DOHH2 (cell line): ENCODE results near the gene NATD1.

Experiments used
- H3F3A ChIP-seq: fragments of 200-600 bp; sonication (generic), shearing (Covaris generic); 2 replicates; pipeline ENCODE4 v1.6.0; 2016; ENCODE audit warnings: antibody characterized with exemption, mild to moderate bottlenecking; ENCODE audit not compliant: control insufficient read depth, insufficient read depth
- H3K27ac ChIP-seq: fragments of 200-600 bp; sonication (generic); 2 replicates; pipeline ENCODE4 v1.5.1; 2014; ENCODE audit warnings: low read depth, mild to moderate bottlenecking, low read length, moderate library complexity
- H3K27me3 ChIP-seq: fragments of 200-600 bp; sonication (generic); 2 replicates; pipeline ENCODE4 v1.6.1; 2014; ENCODE audit warnings: mild to moderate bottlenecking, low read length, mixed read lengths; ENCODE audit not compliant: control insufficient read depth
- H3K36me3 ChIP-seq: fragments of 200-600 bp; sonication (generic); 2 replicates; pipeline ENCODE4 v1.6.1; 2014; ENCODE audit warnings: mild to moderate bottlenecking, low read length, moderate library complexity, mixed read lengths; ENCODE audit not compliant: control insufficient read depth
- H3K4me1 ChIP-seq: fragments of 200-600 bp; sonication (generic); 2 replicates; pipeline ENCODE4 v1.6.1; 2014; ENCODE audit warnings: mild to moderate bottlenecking, low read length, mixed read lengths; ENCODE audit not compliant: control insufficient read depth
- H3K4me2 ChIP-seq: fragments of 200-600 bp; sonication (generic); 2 replicates; pipeline ENCODE4 v1.6.0; 2014; ENCODE audit warnings: mild to moderate bottlenecking, low read length, moderate library complexity
- H3K4me3 ChIP-seq: fragments of 200-600 bp; sonication (generic); 2 replicates; pipeline ENCODE4 v1.5.1; 2014; ENCODE audit warnings: mild to moderate bottlenecking, low read length, mixed read lengths
- H3K79me2 ChIP-seq: fragments of 200-600 bp; sonication (generic); 2 replicates; pipeline ENCODE4 v1.6.1; 2014; ENCODE audit warnings: mild to moderate bottlenecking, low read length, mixed read lengths; ENCODE audit not compliant: control insufficient read depth
- H3K9me2 ChIP-seq: fragments of 200-600 bp; sonication (generic); replicated peaks from 2 replicates; pipeline ENCODE4 v1.6.1; 2014; ENCODE audit warnings: mild to moderate bottlenecking, low read length, mixed read lengths; ENCODE audit not compliant: control insufficient read depth
- H3K9me3 ChIP-seq: fragments of 200-600 bp; sonication (generic); 2 replicates; pipeline ENCODE4 v1.6.1; 2014; ENCODE audit warnings: antibody characterized with exemption, low read length, mixed read lengths; ENCODE audit not compliant: control insufficient read depth, insufficient read depth
- H4K20me1 ChIP-seq: fragments of 200-600 bp; sonication (generic); 2 replicates; pipeline ENCODE4 v1.6.0; 2014; ENCODE audit warnings: low read depth, mild to moderate bottlenecking, antibody characterized with exemption, low read length, moderate library complexity; ENCODE audit not compliant: control insufficient read depth, insufficient read depth
- EZH2phosphoT487 ChIP-seq: fragments of 200-600 bp; sonication (generic); IDR thresholded peaks from 2 replicates; pipeline ENCODE4 v1.6.1; 2017; ENCODE audit warnings: borderline replicate concordance, mild to moderate bottlenecking, antibody characterized with exemption, low read length, moderate library complexity, mixed read lengths
- TF ChIP-seq, protein P1 (sequence below): fragments of 200-600 bp; sonication (generic); IDR thresholded peaks from one replicate; pipeline ENCODE4 v1.5.1; 2014; ENCODE audit warnings: antibody characterized with exemption, mild to moderate bottlenecking, low read depth, low read length; ENCODE audit not compliant: poor library complexity, severe bottlenecking

Gene NATD1

DNA sequence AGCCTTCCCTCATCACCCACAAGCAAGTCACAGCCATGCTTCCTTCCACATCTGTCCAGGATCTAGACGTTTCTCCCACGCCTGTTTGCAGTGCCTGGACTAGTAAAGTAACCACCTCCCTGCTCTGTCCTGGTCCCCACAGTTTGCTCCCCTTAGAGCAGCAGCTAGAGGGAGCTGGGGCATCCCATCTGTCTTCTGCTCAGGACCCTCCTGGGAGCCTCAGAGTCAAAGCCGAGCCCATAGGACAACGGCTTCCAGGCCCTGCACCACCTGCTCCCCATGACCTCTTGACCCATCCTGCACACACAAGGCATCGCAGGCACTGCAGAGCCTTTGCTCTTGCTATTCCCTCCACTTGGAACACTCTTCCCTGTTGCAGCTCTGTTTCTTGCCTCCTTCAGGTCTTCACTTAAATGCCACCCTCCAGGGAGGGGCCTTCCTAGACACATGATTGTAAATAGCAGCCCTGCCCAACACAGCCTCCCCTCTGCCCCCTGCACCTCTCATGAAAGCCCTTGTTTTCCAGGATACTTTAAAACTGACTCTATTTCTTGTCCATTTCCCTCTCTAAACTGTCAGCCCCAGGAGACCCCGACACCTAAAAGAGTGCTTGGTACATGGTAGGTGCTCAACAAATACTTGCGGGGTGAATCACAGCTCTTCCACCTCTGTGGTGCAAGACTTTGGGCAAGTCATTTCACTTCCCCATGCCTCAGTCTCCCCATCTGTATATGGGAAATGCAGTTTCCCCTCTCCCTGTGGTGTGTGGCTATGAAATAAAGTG lies 3.1 kb downstream of the NATD1 start:
- peaks cover 36% of the 10 kb centered on the region for H3K27me3 ChIP-seq
- no peak overlapping the region for H3K27ac ChIP-seq
- H3F3A ChIP-seq: no peaks in the 10 kb centered on the region
- H3K36me3 ChIP-seq: no peaks in the 10 kb centered on the region
- H3K4me1 ChIP-seq: peaks cover 11% of the 10 kb centered on the region
- H3K9me3 ChIP-seq: no peaks in the 10 kb centered on the region
- H3K9me2 ChIP-seq: no peaks in the 10 kb centered on the region
- no peaks in the 10 kb centered on the region for H4K20me1 ChIP-seq
- no peak overlapping the region for H3K4me3 ChIP-seq
- no peak for TF ChIP-seq EZH2phosphoT487
- TF ChIP-seq, protein P1, sequence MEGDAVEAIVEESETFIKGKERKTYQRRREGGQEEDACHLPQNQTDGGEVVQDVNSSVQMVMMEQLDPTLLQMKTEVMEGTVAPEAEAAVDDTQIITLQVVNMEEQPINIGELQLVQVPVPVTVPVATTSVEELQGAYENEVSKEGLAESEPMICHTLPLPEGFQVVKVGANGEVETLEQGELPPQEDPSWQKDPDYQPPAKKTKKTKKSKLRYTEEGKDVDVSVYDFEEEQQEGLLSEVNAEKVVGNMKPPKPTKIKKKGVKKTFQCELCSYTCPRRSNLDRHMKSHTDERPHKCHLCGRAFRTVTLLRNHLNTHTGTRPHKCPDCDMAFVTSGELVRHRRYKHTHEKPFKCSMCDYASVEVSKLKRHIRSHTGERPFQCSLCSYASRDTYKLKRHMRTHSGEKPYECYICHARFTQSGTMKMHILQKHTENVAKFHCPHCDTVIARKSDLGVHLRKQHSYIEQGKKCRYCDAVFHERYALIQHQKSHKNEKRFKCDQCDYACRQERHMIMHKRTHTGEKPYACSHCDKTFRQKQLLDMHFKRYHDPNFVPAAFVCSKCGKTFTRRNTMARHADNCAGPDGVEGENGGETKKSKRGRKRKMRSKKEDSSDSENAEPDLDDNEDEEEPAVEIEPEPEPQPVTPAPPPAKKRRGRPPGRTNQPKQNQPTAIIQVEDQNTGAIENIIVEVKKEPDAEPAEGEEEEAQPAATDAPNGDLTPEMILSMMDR: no peak
- no peak overlapping the region for H3K4me2 ChIP-seq
- no peaks in the 10 kb centered on the region for H3K79me2 ChIP-seq

DNA sequence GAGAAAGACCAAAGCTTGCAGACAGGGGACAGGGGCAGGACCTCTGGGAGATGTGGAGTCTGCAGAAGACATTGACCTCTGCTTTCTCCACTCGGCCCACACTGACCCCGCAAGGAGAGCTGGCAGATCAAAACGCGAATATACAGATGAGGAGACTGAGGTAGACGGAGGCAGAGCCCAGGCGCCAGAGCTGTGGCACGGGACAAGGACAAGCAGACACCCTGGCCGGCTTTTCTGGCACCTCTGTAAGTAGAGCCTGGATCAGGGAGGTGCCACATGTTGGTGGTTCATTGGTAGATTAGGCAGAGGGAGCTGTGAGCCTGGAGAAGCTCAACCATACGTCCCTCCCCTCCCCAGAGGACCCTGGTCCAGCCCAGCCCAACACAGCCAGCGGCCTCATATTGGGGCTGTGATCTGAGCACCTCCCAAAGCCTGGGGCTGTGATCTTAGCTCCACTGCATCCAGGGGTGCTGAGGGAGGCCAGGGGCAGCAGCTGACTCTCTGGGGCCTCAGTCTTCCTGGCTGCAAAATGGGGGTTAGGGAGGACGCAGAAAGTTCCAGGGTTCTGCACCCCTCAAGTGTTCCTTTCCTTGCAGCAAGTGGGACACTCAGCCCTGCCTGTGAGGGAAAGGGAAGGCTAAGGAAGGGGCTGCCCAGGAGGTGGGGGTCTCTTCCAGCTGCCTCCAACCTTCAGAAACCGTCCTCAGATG lies 4.0 kb downstream of the NATD1 start:
- no peaks in the 10 kb centered on the region for H3K9me3 ChIP-seq
- H4K20me1 ChIP-seq: no peaks in the 10 kb centered on the region
- H3K4me3 ChIP-seq: no peak overlapping the region

DNA sequence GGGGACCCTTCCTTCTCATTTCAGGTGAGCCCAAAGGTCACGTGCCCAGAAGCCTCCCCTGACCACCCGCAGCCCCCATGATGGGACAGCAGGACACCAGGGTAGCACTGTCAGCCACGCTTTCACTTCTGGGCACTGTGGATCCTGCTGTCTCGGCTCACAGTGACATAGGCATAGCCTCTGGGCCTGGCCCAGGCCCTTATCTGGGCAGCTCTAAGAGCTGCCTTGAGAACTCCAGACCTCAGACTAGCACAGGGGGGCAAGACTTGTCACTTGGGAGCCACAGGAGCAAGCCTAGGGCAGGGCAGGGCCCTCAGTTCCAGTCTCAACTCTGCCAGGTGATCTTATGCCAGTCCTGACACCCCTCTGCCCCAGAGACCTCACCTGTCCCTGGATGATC lies 4.7 kb downstream of the NATD1 start:
- Histone ChIP-seq H3K9me2 (no peaks in the 10 kb centered on the region), H3K9me3 (no peaks in the 10 kb centered on the region), H3F3A (no peaks in the 10 kb centered on the region), H3K79me2 (no peaks in the 10 kb centered on the region), H3K36me3 (no peaks in the 10 kb centered on the region), H4K20me1 (no peaks in the 10 kb centered on the region), H3K4me1 (peaks cover 5% of the 10 kb centered on the region), H3K4me2 (no peak overlapping the region), H3K27me3 (peaks cover 25% of the 10 kb centered on the region), H3K27ac (no peak overlapping the region), H3K4me3 (no peak overlapping the region)
- no peak for TF ChIP-seq EZH2phosphoT487
- TF ChIP-seq, protein P1: no peak

More for the DNA sequence above, 4.0 kb downstream of the NATD1 start:
- Histone ChIP-seq H3K27ac (no peak overlapping the region), H3K4me2 (no peak overlapping the region), H3K9me2 (no peaks in the 10 kb centered on the region), H3K36me3 (no peaks in the 10 kb centered on the region), H3K79me2 (no peaks in the 10 kb centered on the region), H3K27me3 (peaks cover 32% of the 10 kb centered on the region), H3F3A (no peaks in the 10 kb centered on the region), H3K4me1 (peaks cover 11% of the 10 kb centered on the region)
- TF ChIP-seq EZH2phosphoT487: no peak
- TF ChIP-seq, protein P1: no peak
